AG04450 (cell line): ENCODE measurements around the gene XCR1. TPM values are rescaled to one million over a fixed set of nuclear protein-coding genes. Genes with fewer than 3 reads are reported as not detected.

Experiments used
- CTCF ChIA-PET: fragments of 300-600, 350-600 bp; formaldehyde crosslinking; extraction: SDS; loops from one replicate; lab custom pipeline; 2022; ENCODE audit warnings: antibody characterized with exemption, inconsistent platforms; lab: Charles Lee
- POLR2A ChIA-PET: fragments of 350-600 bp; formaldehyde crosslinking; extraction: SDS; loops from one replicate; lab custom pipeline; 2021; ENCODE audit warnings: antibody characterized with exemption, inconsistent platforms; lab: Yijun Ruan, JAX
- DNase-seq: peaks from one replicate; pipeline ENCODE4 v3.0.0-alpha.2; 2011; ENCODE audit warnings: low read depth, low spot score
- H3K27ac ChIP-seq: one replicate; pipeline ENCODE4 v1.5.1; 2012; ENCODE audit warnings: low read depth, low read length, control low read depth
- H3K27me3 ChIP-seq: one replicate; pipeline ENCODE4 v1.6.0; 2012; ENCODE audit warnings: low read length; ENCODE audit not compliant: control insufficient read depth, insufficient read depth
- H3K4me3 ChIP-seq: 2 replicates; pipeline ENCODE4 v1.5.1; 2011; ENCODE audit warnings: mild to moderate bottlenecking, low read depth, low read length, control low read depth
- H3K9me3 ChIP-seq: 2 replicates; pipeline ENCODE4 v1.5.1; 2012; ENCODE audit warnings: low read length; ENCODE audit not compliant: control insufficient read depth, insufficient read depth
- CTCF ChIP-seq: IDR thresholded peaks from 2 replicates; pipeline ENCODE4 v1.5.1; 2011; ENCODE audit warnings: low read depth, low read length, control low read depth, inconsistent platforms
- polyA plus RNA-seq: library from polyadenylated mRNA; depleted of rRNA; stranded (reverse); fragments of >200 nt; gene quantifications from 2 replicates; pipeline ENCODE4 v1.2.3, GENCODE V29; 2011

XCR1 gene
- polyA plus RNA-seq, 1 experiment = not detected

GRCh38 chr3:45976191-45977091 lies 50.8 kb downstream of the XCR1 start:
- CTCF ChIA-PET = no interaction called here
- H3K27ac ChIP-seq = no peak overlapping the region
- no peaks in the 10 kb centered on the region for H3K27me3 ChIP-seq
- TF ChIP-seq CTCF = no peak
- H3K9me3 ChIP-seq = no peaks in the 10 kb centered on the region
- H3K4me3 ChIP-seq = no peak overlapping the region
- POLR2A ChIA-PET = no interaction called here
- DNase-seq = no peak

DNA sequence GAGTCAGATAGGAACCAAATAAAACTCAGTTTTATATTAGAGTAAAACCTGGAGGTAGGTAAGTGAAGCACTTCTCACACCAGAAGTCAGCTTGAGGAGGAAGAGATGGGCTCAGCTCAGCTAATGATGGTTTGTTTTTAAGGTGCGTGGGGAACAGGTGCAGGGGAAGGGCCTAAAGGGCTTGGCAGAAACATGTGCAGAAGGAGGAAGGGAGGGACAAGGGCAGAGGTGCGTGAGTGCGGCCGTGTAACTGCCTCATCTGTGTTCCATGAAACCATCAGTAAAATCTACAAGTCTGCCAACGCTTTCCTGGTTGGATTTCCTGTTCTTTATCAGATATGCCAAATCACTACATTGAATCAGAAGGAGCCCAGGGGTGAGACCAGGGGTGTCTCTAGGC lies 51.6 kb downstream of the XCR1 start:
- Histone ChIP-seq H3K27ac (no peak overlapping the region), H3K4me3 (no peak overlapping the region), H3K9me3 (no peaks in the 10 kb centered on the region), H3K27me3 (no peaks in the 10 kb centered on the region)
- DNase-seq = no peak
- no peak for TF ChIP-seq CTCF
- ChIA-PET POLR2A (no interaction called here), CTCF (no interaction called here)

- TF ChIP-seq CTCF = no peak
- CTCF ChIA-PET = no interaction called here
- Histone ChIP-seq H3K27me3 (no peaks in the 10 kb centered on the region), H3K9me3 (no peaks in the 10 kb centered on the region), H3K27ac (no peak overlapping the region), H3K4me3 (no peak overlapping the region)
- DNase-seq = no peak
- POLR2A ChIA-PET = no interaction called here
Observed at GRCh38 chr3:45974686-45975085, 52.6 kb downstream of the XCR1 start.

- no peak for TF ChIP-seq CTCF
- peak; percentile 85 for DNase-seq
- Histone ChIP-seq H3K27ac (peak overlapping the region; percentile 87), H3K27me3 (no peaks in the 10 kb centered on the region), H3K4me3 (0 out of 2 replicates have a peak overlapping the region, but pooled peaks have one; percentile 11), H3K9me3 (no peaks in the 10 kb centered on the region)
- CTCF ChIA-PET = interaction anchor here (0.6 to 2.0 kb wide), 3 partner anchors 34 to 427 kb away, joined by 3 to 9 read pairs (median 4); no protein-coding TSS in a partner anchor
- POLR2A ChIA-PET = interaction anchor here (0.8 to 1.4 kb wide), 6 partner anchors 8 to 21 kb away, joined by 3 to 8 read pairs (median 6); no protein-coding TSS in a partner anchor
Observed at GRCh38 chr3:45972534-45973402, 54.5 kb downstream of the XCR1 start.
